ENCODE measurements around the gene CD151.
A peak's percentile ranks its signal among the peaks of the same experiment; 100 is the strongest.

Gene CD151

DNA sequence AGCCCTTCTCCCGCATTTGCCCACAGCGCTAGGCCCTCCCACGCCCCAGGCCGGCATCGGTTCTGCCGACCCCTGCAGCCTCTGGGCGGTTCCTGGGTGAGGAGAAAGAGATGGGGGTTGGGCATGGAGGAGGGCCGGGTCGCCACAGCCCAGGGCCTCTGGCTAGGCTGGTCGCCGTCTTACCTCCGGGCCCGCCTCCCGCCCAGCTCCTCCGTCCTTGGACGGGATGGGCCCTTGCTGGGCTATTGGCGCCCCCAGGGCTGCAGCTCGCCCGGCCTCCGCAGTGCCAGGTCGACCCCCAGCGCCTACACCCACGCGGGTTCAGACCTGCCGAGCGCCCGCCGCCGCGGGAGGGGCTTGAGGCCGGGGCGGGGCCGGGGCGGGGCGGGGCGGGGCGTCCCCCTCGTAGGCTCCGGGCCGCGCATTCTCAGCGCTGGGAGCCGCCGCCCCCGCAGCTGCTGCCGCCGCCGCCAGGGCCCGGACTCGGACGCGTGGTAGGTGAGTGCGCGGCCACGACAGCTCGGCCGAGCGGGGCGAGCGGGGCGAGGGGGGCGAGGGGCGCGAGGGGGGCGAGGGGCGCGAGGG is at the start of gene CD151:
CD151 (plus strand) TSS at position 424 of the 585 bp plus-strand sequence. CDS start 3,118 bp downstream, outside the sequence.
- DNase-seq: peak; percentile 63

- DNase-seq: no peak
These were observed 49.2 kb upstream of the CD151 start for GRCh38 chr11:783581-784015.

DNA sequence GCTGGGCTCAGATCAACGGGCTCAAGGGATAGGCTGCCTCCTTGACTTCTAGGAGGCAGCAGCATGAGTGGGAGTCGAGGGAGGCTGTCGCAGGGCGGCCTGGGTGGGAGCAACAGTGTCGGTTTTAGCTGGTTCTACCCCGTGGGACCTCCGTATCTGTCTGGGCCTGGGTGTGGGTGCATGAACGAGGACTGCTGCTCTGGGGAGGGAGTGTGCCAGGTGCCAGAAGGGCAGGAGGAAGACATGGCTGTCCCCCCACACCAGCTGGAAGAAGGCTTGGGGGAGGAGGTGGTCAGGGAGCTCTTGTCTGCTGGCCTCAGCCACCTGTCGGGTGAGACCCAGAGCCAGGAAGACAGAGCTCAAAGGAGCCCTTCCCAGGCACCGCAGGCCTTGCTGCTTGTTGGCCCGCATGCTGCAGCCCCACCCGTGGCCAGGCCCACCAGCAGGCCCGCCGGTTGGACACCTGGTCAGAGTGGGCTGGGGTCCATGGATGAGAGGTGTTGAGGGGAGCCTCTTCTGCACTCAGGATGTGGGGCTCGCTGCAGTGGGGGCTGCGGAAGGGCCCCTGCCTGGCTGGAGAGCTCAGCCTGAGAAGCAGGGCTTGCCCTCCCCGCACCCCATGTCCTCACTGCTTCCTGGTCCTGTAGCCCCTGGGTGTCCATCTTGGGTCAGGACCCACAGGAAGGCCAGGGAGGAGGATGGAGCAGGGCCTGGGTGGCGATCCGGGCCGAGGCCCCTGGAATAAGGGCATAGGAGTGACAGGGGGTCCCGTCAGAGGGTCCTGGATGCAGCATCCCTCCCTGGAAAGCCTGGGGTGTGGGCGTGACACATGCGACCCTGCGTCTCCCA is 46.3 kb upstream of the CD151 start:
- no peak for DNase-seq

DNA sequence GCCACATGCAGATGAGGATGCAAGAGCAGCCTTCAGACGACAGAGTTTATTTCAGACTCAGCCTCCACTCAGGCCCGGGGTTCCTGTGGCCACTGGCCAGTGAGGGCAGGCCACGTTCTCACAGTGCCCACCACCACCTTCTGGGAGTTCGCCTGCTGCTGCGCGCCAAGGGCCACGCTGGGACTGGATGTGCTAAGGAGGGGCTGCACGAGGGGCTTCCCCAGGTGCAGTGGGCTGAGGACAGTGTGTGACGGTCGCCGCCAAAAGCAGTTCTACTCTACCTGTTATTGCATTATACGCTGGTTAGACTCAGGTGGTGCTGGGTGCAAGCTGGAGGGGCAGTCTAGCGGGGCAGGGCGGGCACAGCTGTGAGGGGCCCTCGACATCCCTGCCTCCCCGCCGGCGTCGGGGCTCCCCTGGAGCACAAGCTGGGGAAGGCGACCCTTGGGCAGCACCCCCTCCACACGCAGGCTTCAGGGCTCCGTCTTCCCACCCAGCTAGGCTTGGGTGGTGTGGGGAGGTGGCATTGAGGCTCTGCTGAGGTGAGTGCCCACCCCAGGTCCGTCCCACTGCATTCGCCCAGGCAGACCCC is 45.6 kb upstream of the CD151 start:
- no peak for DNase-seq

GRCh38 chr11:788009-788640 is 44.6 kb upstream of the CD151 start:
- DNase-seq: no peak

DNA sequence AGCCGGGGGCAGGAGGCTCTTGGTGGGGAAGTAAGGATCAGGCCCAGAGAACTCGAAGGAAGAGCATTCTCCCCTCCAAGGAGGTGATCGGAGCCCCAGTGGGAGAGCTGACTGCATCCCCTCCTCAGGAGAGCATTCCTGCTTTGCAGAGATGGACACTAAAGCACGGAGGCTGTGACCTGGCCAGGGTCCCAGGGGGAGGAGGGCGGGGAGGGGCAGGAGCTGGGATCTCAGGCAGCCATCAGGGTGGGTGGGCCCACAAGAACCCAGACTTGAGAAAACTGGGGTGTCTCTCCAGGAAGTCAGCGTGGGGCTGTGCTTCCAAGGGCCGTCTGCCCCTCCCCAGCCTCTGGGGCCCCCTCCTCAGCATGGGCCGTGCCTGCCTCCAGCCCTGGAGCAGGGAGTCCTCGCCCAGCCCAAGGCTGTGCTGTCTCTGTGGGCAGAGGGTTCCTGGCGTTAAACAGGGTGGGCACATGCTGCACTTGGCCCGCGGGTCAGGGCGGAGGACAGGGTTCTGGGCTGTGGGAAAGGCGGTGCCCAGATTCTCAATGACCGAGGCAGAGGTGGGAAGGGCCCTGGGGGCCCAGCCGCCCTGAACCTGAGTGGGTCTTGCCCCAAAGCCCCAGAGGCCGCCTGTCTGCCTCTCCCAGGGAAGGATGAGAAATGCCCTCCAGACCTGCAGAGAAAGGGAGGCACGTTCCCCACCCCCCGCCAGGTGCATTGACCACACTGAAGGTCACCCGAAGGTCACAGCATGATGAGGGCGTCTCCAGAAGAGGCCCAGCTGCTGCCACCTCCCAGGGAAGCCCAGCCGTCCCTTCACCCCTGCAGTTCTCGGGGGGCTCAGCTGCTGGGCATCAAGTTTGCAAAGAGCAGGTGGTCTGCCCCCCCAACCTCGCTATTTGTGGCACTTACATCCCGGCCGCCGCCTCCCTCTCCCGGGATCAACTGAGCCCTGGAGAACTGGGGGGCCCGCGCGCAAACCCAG is 43.5 kb upstream of the CD151 start:
- no peak for DNase-seq

DNA sequence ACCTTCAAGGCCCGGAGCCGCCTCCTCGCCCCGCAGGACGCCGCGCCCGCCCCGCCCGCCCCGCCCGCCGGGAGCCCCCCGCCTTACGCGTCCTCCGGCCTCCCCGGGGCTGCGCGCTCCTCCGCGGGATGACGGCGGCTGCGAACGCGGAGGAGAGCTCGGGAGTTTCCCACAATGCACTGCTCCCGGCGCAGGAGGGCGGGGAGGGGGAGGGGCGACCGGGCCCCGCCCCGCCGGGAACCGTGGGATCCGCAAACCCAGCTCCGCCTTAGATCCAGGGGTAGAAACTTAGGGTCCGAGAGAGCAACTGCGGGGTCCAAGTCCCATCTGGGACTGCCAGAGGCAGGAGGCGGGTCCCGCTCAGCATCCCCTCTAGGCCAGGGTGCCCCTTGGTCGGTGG is 42.8 kb upstream of the CD151 start, which contains the start of gene CEND1:
CEND1 (minus strand) TSS at position 148 of the 400 bp plus-strand sequence. CDS start 1,514 bp downstream, outside the sequence.
- peak; percentile 69 for DNase-seq

DNA sequence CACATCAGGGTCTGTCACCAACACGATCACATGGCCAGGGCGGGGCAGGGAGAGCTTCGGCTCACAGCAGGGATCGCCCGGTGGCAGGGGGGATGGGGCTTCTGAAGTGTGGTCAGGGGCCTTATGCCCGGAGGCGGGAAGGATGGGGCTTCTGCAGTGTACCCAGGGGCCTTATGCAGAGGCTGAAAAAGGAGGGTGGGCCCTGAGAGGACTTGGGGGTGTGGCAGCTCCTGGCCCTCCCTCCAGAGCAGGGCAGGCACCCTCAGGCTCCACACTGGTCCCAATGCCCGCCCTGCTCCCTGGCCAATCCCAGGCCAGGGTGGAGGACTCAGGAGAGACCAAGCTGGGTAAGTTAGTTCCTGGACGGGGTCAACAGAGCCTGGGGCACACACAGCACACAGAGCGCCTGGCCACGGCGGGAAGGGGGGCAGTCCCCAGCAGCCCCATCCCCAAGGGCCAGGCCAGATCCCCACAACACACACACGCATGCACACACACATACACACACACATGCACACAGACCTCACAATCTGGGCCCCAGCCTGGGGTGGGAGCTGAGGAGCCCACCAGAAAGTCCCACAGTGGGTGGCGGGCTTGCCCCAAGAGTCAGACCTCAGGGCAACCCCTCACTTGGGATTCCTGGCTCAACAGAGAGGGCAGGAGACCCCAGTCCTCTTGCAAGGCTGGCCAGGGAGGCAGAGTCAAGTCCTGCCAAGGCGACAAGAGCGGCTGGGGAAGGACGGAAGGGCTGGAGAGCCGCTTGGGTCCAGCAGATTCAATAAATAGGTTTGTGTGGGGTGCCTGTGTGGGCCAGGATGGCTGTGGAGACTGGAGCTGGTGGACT is 41.8 kb upstream of the CD151 start:
- DNase-seq: no peak

GRCh38 chr11:791658-792534 is 40.9 kb upstream of the CD151 start:
- DNase-seq: no peak

DNA sequence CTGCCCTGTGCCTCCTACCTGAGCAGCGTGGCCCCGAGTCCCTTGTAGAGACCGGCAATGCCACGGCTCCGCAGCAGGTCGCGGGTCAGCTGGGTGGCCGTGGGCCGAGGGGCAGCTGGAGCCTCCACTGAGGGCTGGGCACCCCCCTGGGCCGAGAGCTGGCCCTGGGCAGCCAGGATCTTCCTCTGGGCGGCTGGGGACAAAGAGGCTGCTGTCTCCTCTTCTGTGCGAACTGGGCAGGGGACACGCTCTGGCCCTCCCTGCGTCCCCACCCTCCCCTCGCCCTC is 40.3 kb upstream of the CD151 start:
- DNase-seq: no peak

DNA sequence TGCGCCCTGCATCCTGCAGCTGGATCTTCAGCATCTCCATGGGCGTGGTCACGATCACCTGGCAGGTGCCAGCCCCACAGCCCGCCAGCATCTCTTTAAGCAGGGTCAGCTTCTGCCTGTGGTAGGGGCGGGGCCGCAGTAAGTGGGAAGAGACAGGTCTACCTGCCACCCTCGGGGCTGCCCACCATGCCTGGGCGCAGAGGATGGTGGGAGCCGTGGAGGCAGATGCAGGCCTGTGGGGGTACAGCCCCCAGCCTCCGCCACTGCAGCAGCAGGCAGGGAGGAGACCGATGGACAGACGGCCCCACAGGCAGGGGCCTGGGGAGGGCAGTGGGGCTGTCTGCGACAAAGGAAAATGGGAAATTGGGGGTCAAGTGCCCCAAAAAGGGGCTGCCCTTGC is 39.9 kb upstream of the CD151 start:
- no peak for DNase-seq

DNA sequence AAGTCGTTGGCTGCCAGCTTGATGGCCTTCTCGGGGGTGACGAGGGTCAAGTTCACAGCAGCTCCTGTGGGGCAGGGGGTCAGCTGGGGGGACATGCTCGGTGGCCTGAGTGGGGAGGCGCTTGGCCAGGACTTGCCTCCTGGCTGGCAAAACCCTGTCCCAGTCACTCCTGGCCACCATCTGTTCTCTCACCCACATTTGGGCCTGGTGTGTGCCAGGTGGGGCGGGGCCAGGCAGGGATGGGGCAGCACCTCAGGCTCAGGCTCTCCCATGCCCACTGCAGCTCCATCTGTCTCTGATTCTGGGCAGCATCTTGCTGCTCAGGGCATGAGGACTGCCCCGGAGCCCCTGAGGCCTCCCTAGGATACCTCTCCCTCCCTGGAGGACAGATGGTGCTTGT is 39.2 kb upstream of the CD151 start:
- DNase-seq: no peak

DNA sequence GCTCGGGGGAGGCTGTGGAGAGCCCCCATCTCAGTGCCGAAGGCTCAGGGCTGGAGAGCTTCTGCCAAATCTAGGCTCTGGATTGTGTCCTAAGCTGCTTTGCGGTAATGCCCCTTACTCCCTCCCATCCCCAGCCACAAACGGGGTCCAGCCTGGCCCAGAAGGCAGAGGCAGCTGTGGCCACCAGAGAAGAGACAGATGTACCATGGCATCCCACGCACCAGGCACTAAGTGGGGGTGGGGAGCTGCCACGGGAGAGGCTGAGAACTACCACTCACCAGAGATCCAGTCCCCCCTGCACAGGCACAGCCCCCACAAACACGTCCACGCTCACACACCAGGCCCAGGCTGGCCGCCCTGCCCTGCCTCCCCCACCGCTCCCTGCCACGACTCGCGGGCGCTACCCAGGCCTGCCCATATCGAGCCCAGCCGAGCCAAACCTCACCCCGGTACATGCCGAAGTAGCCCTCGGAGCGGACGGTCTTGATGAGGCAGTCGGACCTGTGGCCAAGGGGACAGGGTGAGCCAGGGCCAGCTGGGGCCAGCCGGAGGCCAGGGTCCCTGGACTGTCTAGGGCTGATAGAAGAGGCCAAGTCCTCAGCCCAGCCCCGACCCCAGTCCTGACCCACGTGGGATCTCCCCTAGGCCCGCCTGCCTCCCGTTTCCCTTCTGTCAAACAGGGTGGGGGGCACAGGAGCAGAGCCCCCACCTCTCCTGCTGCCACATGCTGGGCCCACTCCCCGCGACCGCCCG is 38.6 kb upstream of the CD151 start:
- no peak for DNase-seq

- DNase-seq: no peak
These were observed 37.8 kb upstream of the CD151 start for GRCh38 chr11:794766-795633.

GRCh38 chr11:795634-796564 is 36.9 kb upstream of the CD151 start:
- DNase-seq: peak; percentile 90

- no peak for DNase-seq
These were observed 36.0 kb upstream of the CD151 start for GRCh38 chr11:796565-797295.

All from activated CD4-positive, alpha-beta T cell treated with anti-CD3 and anti-CD28 coated beads for 48 hours (primary cell).